PC-3 (cell line): Measurements from ENCODE around the gene CARD11.

Experiments used
- EZH2phosphoT487 ChIP-seq: fragments of 300-600 bp; sonication (generic); IDR thresholded peaks from 2 replicates; pipeline ENCODE4 v1.6.1; 2018; ENCODE audit warnings: mild to moderate bottlenecking, antibody characterized with exemption, low read length, borderline replicate concordance
- TF ChIP-seq, protein P1 (sequence below): fragments of 300-600 bp; sonication (generic); conservative IDR thresholded peaks from 2 replicates; pipeline ENCODE4 v1.5.1; 2017; ENCODE audit warnings: antibody characterized with exemption, low read depth, mild to moderate bottlenecking, low read length

DNA sequence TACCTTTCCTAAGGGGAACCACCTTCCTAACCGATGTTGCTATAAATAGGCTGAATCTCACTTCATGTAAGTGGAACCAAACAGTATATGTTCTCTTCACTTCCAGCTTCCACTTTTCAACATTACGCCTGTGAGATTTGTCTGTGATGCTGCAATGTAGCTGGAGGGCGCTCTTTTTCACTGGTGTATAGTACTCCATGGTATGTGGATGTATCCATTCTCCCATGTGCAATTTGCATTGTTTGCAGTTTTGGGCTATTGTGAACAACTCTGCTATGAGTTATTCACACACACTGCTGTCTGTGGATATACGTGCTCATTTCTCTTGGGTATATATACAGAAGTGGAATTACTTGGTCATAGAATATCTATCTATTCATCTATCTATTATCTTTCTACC lies 123.6 kb downstream of the CARD11 start:
- TF ChIP-seq, protein P1, sequence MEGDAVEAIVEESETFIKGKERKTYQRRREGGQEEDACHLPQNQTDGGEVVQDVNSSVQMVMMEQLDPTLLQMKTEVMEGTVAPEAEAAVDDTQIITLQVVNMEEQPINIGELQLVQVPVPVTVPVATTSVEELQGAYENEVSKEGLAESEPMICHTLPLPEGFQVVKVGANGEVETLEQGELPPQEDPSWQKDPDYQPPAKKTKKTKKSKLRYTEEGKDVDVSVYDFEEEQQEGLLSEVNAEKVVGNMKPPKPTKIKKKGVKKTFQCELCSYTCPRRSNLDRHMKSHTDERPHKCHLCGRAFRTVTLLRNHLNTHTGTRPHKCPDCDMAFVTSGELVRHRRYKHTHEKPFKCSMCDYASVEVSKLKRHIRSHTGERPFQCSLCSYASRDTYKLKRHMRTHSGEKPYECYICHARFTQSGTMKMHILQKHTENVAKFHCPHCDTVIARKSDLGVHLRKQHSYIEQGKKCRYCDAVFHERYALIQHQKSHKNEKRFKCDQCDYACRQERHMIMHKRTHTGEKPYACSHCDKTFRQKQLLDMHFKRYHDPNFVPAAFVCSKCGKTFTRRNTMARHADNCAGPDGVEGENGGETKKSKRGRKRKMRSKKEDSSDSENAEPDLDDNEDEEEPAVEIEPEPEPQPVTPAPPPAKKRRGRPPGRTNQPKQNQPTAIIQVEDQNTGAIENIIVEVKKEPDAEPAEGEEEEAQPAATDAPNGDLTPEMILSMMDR, result no peak
- TF ChIP-seq EZH2phosphoT487, result no peak
